ENCODE data around the gene TRABD2B.

Gene TRABD2B

GRCh38 chr1:47791879-47792608 is 205.1 kb downstream of the TRABD2B start:
- no peak for DNase-seq

- no peak for DNase-seq
These were observed 208.4 kb downstream of the TRABD2B start for GRCh38 chr1:47788761-47789160.

- no peak for DNase-seq
These were observed 209.6 kb downstream of the TRABD2B start for GRCh38 chr1:47787560-47787959.

- no peak for DNase-seq
These were observed 210.9 kb downstream of the TRABD2B start for GRCh38 chr1:47786316-47786715.

GRCh38 chr1:47785561-47786271 is 211.5 kb downstream of the TRABD2B start:
- DNase-seq: no peak

- DNase-seq: no peak
These were observed 212.1 kb downstream of the TRABD2B start for GRCh38 chr1:47785118-47785517.

- no peak for DNase-seq
These were observed 212.7 kb downstream of the TRABD2B start for GRCh38 chr1:47784497-47784822.

GRCh38 chr1:47783638-47784496 is 213.3 kb downstream of the TRABD2B start:
- DNase-seq: no peak

GRCh38 chr1:47782414-47783166 is 214.6 kb downstream of the TRABD2B start:
- DNase-seq: no peak

GRCh38 chr1:47781171-47781959 is 215.8 kb downstream of the TRABD2B start:
- no peak for DNase-seq

- peak; percentile 20 for DNase-seq
These were observed 216.7 kb downstream of the TRABD2B start for GRCh38 chr1:47780469-47780995.

- no peak for DNase-seq
These were observed 217.6 kb downstream of the TRABD2B start for GRCh38 chr1:47779613-47780012.

- DNase-seq: no peak
These were observed 218.9 kb downstream of the TRABD2B start for GRCh38 chr1:47778280-47778679.

GRCh38 chr1:47777322-47777721 is 219.9 kb downstream of the TRABD2B start:
- DNase-seq: no peak

- DNase-seq: no peak
These were observed 220.5 kb downstream of the TRABD2B start for GRCh38 chr1:47776667-47777131.

GRCh38 chr1:47774986-47775834 is 222.0 kb downstream of the TRABD2B start:
- DNase-seq: no peak

GRCh38 chr1:47772960-47773682 is 224.1 kb downstream of the TRABD2B start:
- DNase-seq: no peak

- no peak for DNase-seq
These were observed 224.9 kb downstream of the TRABD2B start for GRCh38 chr1:47772281-47772680.

GRCh38 chr1:47771751-47772150 is 225.4 kb downstream of the TRABD2B start:
- DNase-seq: no peak

GRCh38 chr1:47769983-47770382 is 227.2 kb downstream of the TRABD2B start:
- no peak for DNase-seq
